Fibroblast of villous mesenchyme (primary cell): ENCODE results near the gene IRAK2. TPM values are rescaled to one million over a fixed set of nuclear protein-coding genes. Genes with fewer than 3 reads are reported as not detected.

Experiments
- DNase-seq: peaks from one replicate; pipeline ENCODE4 v3.0.0-alpha.2; 2010; ENCODE audit warnings: low read depth
- H3K4me3 ChIP-seq: 2 replicates; pipeline ENCODE4 v1.5.1; 2011; ENCODE audit warnings: low read depth, mild to moderate bottlenecking, low read length
- CTCF ChIP-seq: IDR thresholded peaks from 2 replicates; pipeline ENCODE4 v1.5.1; 2012; ENCODE audit warnings: low read depth, mild to moderate bottlenecking, low read length; ENCODE audit not compliant: insufficient read depth
- total RNA-seq: library from RNA; depleted of rRNA; stranded (reverse); fragments of >200 nt; gene quantifications from 2 replicates; pipeline ENCODE4 v1.2.3, GENCODE V29; 2012

Gene IRAK2
- total RNA-seq, 1 donor, result 8.2 TPM

GRCh38 chr3:10283638-10284037 is 118.9 kb downstream of the IRAK2 start:
- no peak overlapping the region for H3K4me3 ChIP-seq
- no peak for TF ChIP-seq CTCF
- no peak for DNase-seq

GRCh38 chr3:10284496-10284895 is 119.8 kb downstream of the IRAK2 start:
- no peak for DNase-seq
- no peak overlapping the region for H3K4me3 ChIP-seq

GRCh38 chr3:10285272-10286132 is 120.8 kb downstream of the IRAK2 start:
- TF ChIP-seq CTCF, result no peak
- H3K4me3 ChIP-seq, result no peak overlapping the region
- DNase-seq, result peak; percentile 20

More at GRCh38 chr3:10284496-10284895, 119.8 kb downstream of the IRAK2 start:
- no peak for TF ChIP-seq CTCF

- no peak for DNase-seq
- no peak for TF ChIP-seq CTCF
Measured at GRCh38 chr3:10286133-10286524, 121.4 kb downstream of the IRAK2 start.

GRCh38 chr3:10286596-10287295 is 122.0 kb downstream of the IRAK2 start:
- TF ChIP-seq CTCF, result no peak
- no peak for DNase-seq
- H3K4me3 ChIP-seq, result no peak overlapping the region

More at GRCh38 chr3:10286133-10286524, 121.4 kb downstream of the IRAK2 start:
- no peak overlapping the region for H3K4me3 ChIP-seq

- DNase-seq, result no peak
- H3K4me3 ChIP-seq, result no peak overlapping the region
- no peak for TF ChIP-seq CTCF
Measured at GRCh38 chr3:10287936-10288574, 123.3 kb downstream of the IRAK2 start.
